GM12891 (cell line): Measurements from ENCODE around the gene RAPGEFL1.

Experiments used
- POLR2A ChIP-seq: IDR thresholded peaks from 2 replicates; pipeline ENCODE4 v1.6.1; 2011; ENCODE audit warnings: low read depth, low read length, control low read depth
- POLR2AphosphoS5 ChIP-seq: IDR thresholded peaks from 2 replicates; pipeline ENCODE4 v1.6.1; 2011; ENCODE audit warnings: low read depth, low read length, control low read depth
- POU2F2 ChIP-seq: IDR thresholded peaks from 2 replicates; pipeline ENCODE4 v1.6.1; 2011; ENCODE audit warnings: low read depth, mild to moderate bottlenecking, control low read depth, low read length, moderate library complexity
- SPI1 ChIP-seq: IDR thresholded peaks from 2 replicates; pipeline ENCODE4 v1.6.1; 2011; ENCODE audit warnings: low read depth, low read length, control low read depth
- TAF1 ChIP-seq: IDR thresholded peaks from 2 replicates; pipeline ENCODE4 v1.6.1; 2011; ENCODE audit warnings: low read depth, low read length, control low read depth

DNA sequence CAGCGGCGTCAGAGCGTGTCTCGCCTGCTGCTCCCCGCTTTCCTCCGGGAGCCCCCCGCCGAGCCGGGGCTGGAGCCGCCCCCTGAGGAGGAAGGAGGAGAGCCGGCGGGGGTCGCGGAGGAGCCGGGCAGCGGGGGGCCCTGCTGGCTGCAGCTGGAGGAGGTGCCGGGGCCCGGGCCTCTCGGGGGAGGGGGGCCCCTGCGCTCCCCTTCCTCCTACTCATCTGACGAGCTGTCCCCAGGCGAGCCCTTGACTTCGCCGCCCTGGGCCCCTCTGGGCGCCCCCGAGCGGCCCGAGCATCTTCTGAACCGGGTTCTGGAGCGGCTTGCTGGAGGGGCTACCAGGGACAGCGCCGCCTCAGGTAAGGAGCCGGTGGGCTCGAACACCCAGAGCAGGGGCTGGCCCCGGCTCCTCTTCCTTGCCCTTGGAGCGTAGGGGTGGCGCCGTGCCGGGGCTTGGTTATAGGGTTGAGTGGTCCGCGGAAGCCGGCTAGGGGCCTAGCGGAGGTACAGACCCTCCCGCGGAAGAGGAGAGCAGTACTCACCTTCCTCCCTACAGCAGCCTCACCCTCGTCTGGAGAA is 841 bp downstream of the RAPGEFL1 start:
- TF ChIP-seq POLR2A (no peak), SPI1 (no peak), POLR2AphosphoS5 (no peak), TAF1 (no peak), POU2F2 (no peak)
